ENCODE data around the gene DUXA. TPM values are rescaled to one million over a fixed set of nuclear protein-coding genes. Genes with fewer than 3 reads are reported as not detected.

DUXA gene
- total and polyA plus RNA-seq, 9 of the 15 experiments (the other 6 are each of a cell fraction or from before 2014, with no cell fraction given), result not detected

GRCh38 chr19:57141699-57142098, 25.6 kb downstream of the DUXA start:
- ATAC-seq (no peak), DNase-seq (ENCODE audit: extremely low read depth in 1 of 4, low spot score in 3 of 4) (no peak), FAIRE-seq (no peak)
- no peak overlapping the region for H3K9ac ChIP-seq (ENCODE audit: insufficient read depth in 1 of 2, low read depth in 2 of 2, low read length in 2 of 2)
- no peaks in the 10 kb centered on the region for H4K20me1 ChIP-seq (replicated peaks; ENCODE audit: control insufficient read depth, insufficient read depth, low read length)
- H3K9me1 ChIP-seq (ENCODE audit: control insufficient read depth, insufficient read depth, low read length), result no peaks in the 10 kb centered on the region
- H3K27me3 ChIP-seq (ENCODE audit: control insufficient read depth in 2 of 2, insufficient read depth in 2 of 2, low read length in 2 of 2), result no peaks in the 10 kb centered on the region
- H3K4me2 ChIP-seq (ENCODE audit: insufficient read depth, low read length), result no peak overlapping the region
- 0% methylated on average over 2 of the region's 4 CpGs for WGBS (ENCODE audit: insufficient coverage, low coverage, missing lambda C conversion rate)
- intact Hi-C loops (cut with micrococcal nuclease) (no loop called here), in situ Hi-C loops (cut with MboI) (no loop called here)
- no peaks in the 10 kb centered on the region for H3K79me2 ChIP-seq (ENCODE audit: control insufficient read depth, insufficient read depth, low read length)
- 0 out of 2 replicates have a peak, but pooled peaks cover 2% of the 10 kb centered on the region for H3K9me3 ChIP-seq (replicated peaks; ENCODE audit: control insufficient read depth, insufficient read depth, low read depth, low read length)
- CTCF ChIA-PET (ENCODE audit: low intra/inter-chr PET ratio), result no interaction called here
- no peaks in the 10 kb centered on the region for H3K36me3 ChIP-seq (ENCODE audit: control insufficient read depth, insufficient read depth, low read length)
- H3K4me3 ChIP-seq, result no peak overlapping the region
- POLR2A ChIA-PET, result no interaction called here
- H2AFZ ChIP-seq (ENCODE audit: low read depth, low read length), result no peak overlapping the region
- H3K27ac ChIP-seq (ENCODE audit: extremely low read depth, low read depth, low read length), result no peak overlapping the region
- no peaks in the 10 kb centered on the region for H3K4me1 ChIP-seq (replicated peaks in 1 of 2; ENCODE audit: control insufficient read depth in 2 of 2, insufficient read depth in 2 of 2, low read length in 2 of 2)
- BruUV-seq (replicated peaks), result no TSS peak
- no peak for TF ChIP-seq CHD7 (IDR thresholded peaks at IDR 0.05; ENCODE audit: low read depth, low read length)
- TF ChIP-seq SLC30A9 (CRISPR knock-in tag; IDR thresholded peaks at IDR 0.05), result no peak
- TF ChIP-seq PTRF (tag; IDR thresholded peaks at IDR 0.05), result no peak
- no peak for TF ChIP-seq HBP1 (CRISPR knock-in tag; IDR thresholded peaks at IDR 0.05)
- no peak for TF ChIP-seq TEAD4 (IDR thresholded peaks at IDR 0.05; ENCODE audit: low read length)
- no peak for TF ChIP-seq TEAD4 (CRISPR knock-in tag; IDR thresholded peaks at IDR 0.05; ENCODE audit: borderline replicate concordance)
- TF ChIP-seq NFE2 (IDR thresholded peaks at IDR 0.05; ENCODE audit: low read depth), result no peak
- no peak for TF ChIP-seq ZNF778 (CRISPR knock-in tag; IDR thresholded peaks at IDR 0.05)
- TF ChIP-seq ZNF655 (CRISPR knock-in tag; IDR thresholded peaks at IDR 0.05), result no peak
- no peak for TF ChIP-seq POLR2AphosphoS2 (IDR thresholded peaks at IDR 0.05; ENCODE audit: low read length)

Data from K562 (cell line).